Right lobe of liver (tissue), 4 donors: ENCODE data around the gene TANC2.

Experiments
- CTCF ChIP-seq, 4 donors: fragments of 200-600 bp in 3 of 4; fragments of 450-650 bp in 1 of 4; IDR thresholded peaks; one replicate each; pipeline versions ENCODE4 v1.5.1 to v1.8.0; 2016 to 2022; ENCODE audit warnings: antibody characterized with exemption in 4 of 4, mild to moderate bottlenecking in 2 of 4
- POLR2A ChIP-seq: fragments of 450-650 bp; IDR thresholded peaks from one replicate; pipeline ENCODE4 v1.6.1; 2017; ENCODE audit warnings: antibody characterized with exemption, mild to moderate bottlenecking
- donor health status: DM: no; HTN: no; CAD: no.
- donor health status: DM: no; HTN: no; CAD: no.
- donor health status: DM: no; HTN: yes; CAD: no.

DNA sequence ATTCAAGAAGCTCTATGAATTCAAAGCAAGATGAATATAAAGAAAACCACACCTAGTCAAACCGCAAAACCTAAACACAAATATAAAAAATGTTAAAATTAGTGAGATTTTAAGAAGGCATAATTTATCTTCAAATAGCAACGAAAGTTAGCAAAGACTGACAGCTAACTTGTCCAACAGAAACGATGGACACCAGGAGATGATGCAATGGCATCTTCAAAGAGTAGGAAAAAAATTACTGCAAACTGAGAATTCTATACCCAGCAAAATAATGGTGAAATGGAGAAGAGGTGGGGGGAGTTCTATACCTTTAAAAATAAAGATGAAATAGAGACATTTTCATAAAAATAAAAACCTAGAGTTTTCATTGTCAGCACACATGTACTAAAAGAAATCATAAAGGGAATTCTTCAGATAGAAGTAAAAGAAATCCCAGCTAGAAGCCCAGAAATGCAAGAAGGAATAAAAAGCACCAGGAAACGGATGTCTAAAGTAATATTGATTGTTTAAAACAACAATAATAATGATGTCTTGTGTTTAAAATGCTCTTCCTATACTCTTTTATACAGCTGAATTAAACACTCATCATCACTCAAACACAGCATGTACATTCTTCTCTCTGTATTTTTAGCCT, 24.6 kb upstream of the TANC2 start:
- TF ChIP-seq CTCF (IDR thresholded peaks at IDR 0.05): no peak
- no peak for TF ChIP-seq POLR2A
